ENCODE results near the gene BHLHE40.

Gene BHLHE40

DNA sequence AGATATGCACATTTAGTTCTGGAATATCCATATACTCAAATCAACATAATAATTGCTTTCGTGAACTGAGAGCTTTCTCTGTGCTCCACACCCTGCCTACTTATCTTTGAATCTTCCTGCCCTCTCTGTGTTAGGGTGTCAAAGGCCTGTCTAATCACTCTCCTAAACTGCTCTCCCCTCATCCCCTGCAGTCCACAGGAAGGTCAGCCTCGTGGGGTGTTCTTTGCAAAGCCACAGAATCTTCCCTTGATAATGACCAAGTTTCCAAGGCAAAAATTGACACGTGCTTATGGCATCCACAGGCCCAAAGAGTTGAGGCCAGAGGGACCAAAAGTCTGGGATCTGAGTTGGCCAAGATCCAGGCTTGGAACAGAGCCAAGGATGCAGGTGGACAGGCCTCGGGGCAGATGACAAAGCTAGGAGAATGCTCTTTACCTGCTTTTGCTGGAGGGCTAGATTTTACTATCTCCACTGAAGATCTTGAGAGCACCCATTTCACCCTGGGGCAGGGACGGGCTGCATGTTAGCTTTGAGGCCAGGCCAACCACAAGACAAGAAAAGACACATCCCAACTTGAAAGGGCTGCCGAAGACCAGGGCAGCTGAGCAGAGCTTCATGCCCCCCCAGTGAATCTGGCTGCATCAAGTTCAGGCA, 20.4 kb downstream of the BHLHE40 start:
- TF ChIP-seq POLR2AphosphoS5 (IDR thresholded peaks at IDR 0.05; ENCODE audit: low read depth, low read length) (no peak), SIN3A (IDR thresholded peaks at IDR 0.05; ENCODE audit: borderline replicate concordance, insufficient read depth, low read length) (no peak), FOXP2 (optimal IDR thresholded peaks at IDR 0.05; ENCODE audit: borderline replicate concordance, extremely low read depth, extremely low read length, insufficient read depth) (no peak), TAF1 (IDR thresholded peaks at IDR 0.05; ENCODE audit: borderline replicate concordance, insufficient read depth, low read length) (no peak)
- TF ChIP-seq, protein P1, sequence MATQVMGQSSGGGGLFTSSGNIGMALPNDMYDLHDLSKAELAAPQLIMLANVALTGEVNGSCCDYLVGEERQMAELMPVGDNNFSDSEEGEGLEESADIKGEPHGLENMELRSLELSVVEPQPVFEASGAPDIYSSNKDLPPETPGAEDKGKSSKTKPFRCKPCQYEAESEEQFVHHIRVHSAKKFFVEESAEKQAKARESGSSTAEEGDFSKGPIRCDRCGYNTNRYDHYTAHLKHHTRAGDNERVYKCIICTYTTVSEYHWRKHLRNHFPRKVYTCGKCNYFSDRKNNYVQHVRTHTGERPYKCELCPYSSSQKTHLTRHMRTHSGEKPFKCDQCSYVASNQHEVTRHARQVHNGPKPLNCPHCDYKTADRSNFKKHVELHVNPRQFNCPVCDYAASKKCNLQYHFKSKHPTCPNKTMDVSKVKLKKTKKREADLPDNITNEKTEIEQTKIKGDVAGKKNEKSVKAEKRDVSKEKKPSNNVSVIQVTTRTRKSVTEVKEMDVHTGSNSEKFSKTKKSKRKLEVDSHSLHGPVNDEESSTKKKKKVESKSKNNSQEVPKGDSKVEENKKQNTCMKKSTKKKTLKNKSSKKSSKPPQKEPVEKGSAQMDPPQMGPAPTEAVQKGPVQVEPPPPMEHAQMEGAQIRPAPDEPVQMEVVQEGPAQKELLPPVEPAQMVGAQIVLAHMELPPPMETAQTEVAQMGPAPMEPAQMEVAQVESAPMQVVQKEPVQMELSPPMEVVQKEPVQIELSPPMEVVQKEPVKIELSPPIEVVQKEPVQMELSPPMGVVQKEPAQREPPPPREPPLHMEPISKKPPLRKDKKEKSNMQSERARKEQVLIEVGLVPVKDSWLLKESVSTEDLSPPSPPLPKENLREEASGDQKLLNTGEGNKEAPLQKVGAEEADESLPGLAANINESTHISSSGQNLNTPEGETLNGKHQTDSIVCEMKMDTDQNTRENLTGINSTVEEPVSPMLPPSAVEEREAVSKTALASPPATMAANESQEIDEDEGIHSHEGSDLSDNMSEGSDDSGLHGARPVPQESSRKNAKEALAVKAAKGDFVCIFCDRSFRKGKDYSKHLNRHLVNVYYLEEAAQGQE (IDR thresholded peaks at IDR 0.05; ENCODE audit: insufficient read depth in 1 of 2, low read depth in 2 of 2, low read length in 2 of 2): no peak

DNA sequence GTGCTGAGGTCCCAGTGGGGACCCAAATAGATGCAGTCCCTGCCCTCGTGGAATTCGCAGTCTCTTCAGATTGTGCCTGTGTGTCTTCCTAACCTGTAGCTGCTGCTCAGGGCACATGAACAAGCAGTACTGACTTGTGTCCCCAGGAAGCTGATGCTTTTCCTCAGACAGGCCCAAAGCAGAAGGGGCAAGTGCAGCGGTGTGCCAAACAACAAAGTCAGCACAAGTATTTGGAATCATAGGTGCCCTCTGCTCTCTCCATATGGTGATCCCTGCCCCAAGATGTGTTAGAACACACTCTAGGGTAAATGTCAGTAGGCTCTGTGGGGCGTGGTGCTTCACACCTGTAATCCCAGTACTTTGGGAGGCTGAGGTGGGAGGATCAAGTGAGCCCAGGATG, 21.9 kb downstream of the BHLHE40 start:
- TF ChIP-seq SIN3A (IDR thresholded peaks at IDR 0.05; ENCODE audit: borderline replicate concordance, insufficient read depth, low read length): no peak
- TF ChIP-seq POLR2AphosphoS5 (IDR thresholded peaks at IDR 0.05; ENCODE audit: low read depth, low read length): no peak
- TF ChIP-seq FOXP2 (optimal IDR thresholded peaks at IDR 0.05; ENCODE audit: borderline replicate concordance, extremely low read depth, extremely low read length, insufficient read depth): no peak
- TF ChIP-seq, protein P1 (IDR thresholded peaks at IDR 0.05; ENCODE audit: insufficient read depth in 1 of 2, low read depth in 2 of 2, low read length in 2 of 2): no peak
- TF ChIP-seq TAF1 (IDR thresholded peaks at IDR 0.05; ENCODE audit: borderline replicate concordance, insufficient read depth, low read length): no peak

DNA sequence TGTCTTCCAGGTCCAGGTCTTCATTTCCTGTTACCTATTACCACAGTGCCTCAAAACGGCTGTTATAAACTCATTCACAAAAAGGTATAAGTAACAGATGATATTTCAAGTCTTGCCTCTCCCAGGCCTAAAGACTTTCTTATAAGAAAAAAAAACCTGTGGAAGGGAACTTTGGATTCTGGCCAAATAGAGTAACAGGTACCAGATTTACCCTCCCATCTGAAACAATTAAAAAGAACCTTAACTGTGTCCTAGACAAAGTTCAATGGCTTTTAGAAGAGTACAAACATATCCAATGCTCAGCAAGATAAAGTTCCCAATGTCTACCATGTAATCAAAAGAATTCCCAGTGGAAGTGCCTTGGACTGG, 22.6 kb downstream of the BHLHE40 start:
- TF ChIP-seq TAF1 (IDR thresholded peaks at IDR 0.05; ENCODE audit: borderline replicate concordance, insufficient read depth, low read length): no peak
- TF ChIP-seq SIN3A (IDR thresholded peaks at IDR 0.05; ENCODE audit: borderline replicate concordance, insufficient read depth, low read length): no peak
- TF ChIP-seq POLR2AphosphoS5 (IDR thresholded peaks at IDR 0.05; ENCODE audit: low read depth, low read length): no peak
- TF ChIP-seq, protein P1 (IDR thresholded peaks at IDR 0.05; ENCODE audit: insufficient read depth in 1 of 2, low read depth in 2 of 2, low read length in 2 of 2): no peak
- no peak for TF ChIP-seq FOXP2 (optimal IDR thresholded peaks at IDR 0.05; ENCODE audit: borderline replicate concordance, extremely low read depth, extremely low read length, insufficient read depth)

DNA sequence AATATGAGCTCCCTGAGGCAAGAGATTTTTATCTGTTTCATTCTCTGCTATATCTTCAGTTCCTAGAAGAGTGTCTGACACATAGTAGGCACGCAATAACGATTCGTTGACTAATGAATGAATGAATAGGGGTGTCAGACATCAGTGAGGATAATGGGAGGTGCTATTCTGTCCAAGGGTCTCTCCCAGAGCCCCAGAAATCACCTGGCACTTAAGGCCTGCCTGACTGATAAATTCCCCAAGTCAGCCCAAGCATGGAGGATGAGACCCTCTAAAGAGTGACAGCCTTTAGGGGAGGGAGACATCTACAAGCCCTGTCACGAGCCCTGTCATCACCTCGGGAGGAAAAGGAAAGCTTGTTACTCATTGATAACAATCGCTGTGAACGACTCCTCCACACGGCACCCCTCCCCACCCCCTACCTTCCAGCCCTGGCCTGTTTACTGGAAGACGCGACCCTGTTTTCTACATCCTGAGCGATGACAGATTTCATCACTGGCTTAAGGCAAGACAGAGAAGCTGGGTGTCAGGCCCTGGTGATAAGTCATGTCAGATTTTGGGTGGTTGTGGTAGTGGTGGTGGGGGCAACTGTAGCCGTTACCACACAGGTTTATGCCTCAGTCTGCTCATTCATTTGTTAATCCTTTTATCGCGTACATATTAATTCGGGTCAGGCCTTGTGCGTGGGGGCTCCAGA, 23.1 kb downstream of the BHLHE40 start:
- no peak for TF ChIP-seq TAF1 (IDR thresholded peaks at IDR 0.05; ENCODE audit: borderline replicate concordance, insufficient read depth, low read length)
- TF ChIP-seq, protein P1 (IDR thresholded peaks at IDR 0.05; ENCODE audit: insufficient read depth in 1 of 2, low read depth in 2 of 2, low read length in 2 of 2): no peak
- TF ChIP-seq SIN3A (IDR thresholded peaks at IDR 0.05; ENCODE audit: borderline replicate concordance, insufficient read depth, low read length): no peak
- TF ChIP-seq FOXP2 (optimal IDR thresholded peaks at IDR 0.05; ENCODE audit: borderline replicate concordance, extremely low read depth, extremely low read length, insufficient read depth): peak; percentile 95
- TF ChIP-seq POLR2AphosphoS5 (IDR thresholded peaks at IDR 0.05; ENCODE audit: low read depth, low read length): no peak; the same call in 1 of the 2 replicates
